Fibroblast of peridontal ligament (primary cell): ENCODE results near the gene SF3B1.
"Not testable (repeated sequence)": the region's sequence is repeated elsewhere in the genome, so short reads cannot be mapped to it uniquely, and the experiment has no call there.

Source experiments
- DNase-seq: peaks from one replicate; pipeline ENCODE4 v3.0.0-alpha.2; 2010; ENCODE audit errors: extremely low read depth

SF3B1 gene

GRCh38 chr2:197434541-197435513 is at the start of gene SF3B1:
Gene SF3B1, minus strand, starts transcription at chr2:197435028. Its CDS starts 29 bp downstream, at chr2:197434999.
- DNase-seq: peak; percentile 97

- not testable (repeated sequence) for DNase-seq
These were observed 49.4 kb upstream of the SF3B1 start for GRCh38 chr2:197484248-197484647.

- no peak for DNase-seq
These were observed 45.6 kb upstream of the SF3B1 start for GRCh38 chr2:197480165-197481036.

GRCh38 chr2:197477797-197478196 is 43.0 kb upstream of the SF3B1 start:
- no peak for DNase-seq

- no peak for DNase-seq
These were observed 37.3 kb upstream of the SF3B1 start for GRCh38 chr2:197472166-197472565.

- no peak for DNase-seq
These were observed 29.3 kb upstream of the SF3B1 start for GRCh38 chr2:197464175-197464574.

- peak; percentile 35 for DNase-seq
These were observed 26.2 kb upstream of the SF3B1 start for GRCh38 chr2:197461057-197461456.

- DNase-seq: no peak
These were observed 25.8 kb upstream of the SF3B1 start for GRCh38 chr2:197460649-197461048.

- DNase-seq: no peak
These were observed 20.6 kb upstream of the SF3B1 start for GRCh38 chr2:197455428-197455827.

- DNase-seq: no peak
These were observed 20.1 kb upstream of the SF3B1 start for GRCh38 chr2:197454923-197455322.

GRCh38 chr2:197453914-197454398 is 19.1 kb upstream of the SF3B1 start:
- DNase-seq: peak; percentile 94

GRCh38 chr2:197453123-197453913 is 18.5 kb upstream of the SF3B1 start, which contains the start of gene COQ10B:
Gene COQ10B, plus strand, starts transcription at chr2:197453552. Its CDS starts 9 bp downstream, at chr2:197453561.
- DNase-seq: peak; percentile 99

- DNase-seq: no peak
These were observed 17.9 kb upstream of the SF3B1 start for GRCh38 chr2:197452754-197453122.

- DNase-seq: not testable (repeated sequence)
These were observed 16.1 kb upstream of the SF3B1 start for GRCh38 chr2:197450935-197451358.

GRCh38 chr2:197450465-197450864 is 15.6 kb upstream of the SF3B1 start:
- no peak for DNase-seq

- DNase-seq: no peak
These were observed 12.0 kb upstream of the SF3B1 start for GRCh38 chr2:197446844-197447243.

GRCh38 chr2:197445746-197446145 is 10.9 kb upstream of the SF3B1 start:
- DNase-seq: no peak

- no peak for DNase-seq
These were observed 8.0 kb upstream of the SF3B1 start for GRCh38 chr2:197442857-197443256.

- no peak for DNase-seq
These were observed 2.6 kb upstream of the SF3B1 start for GRCh38 chr2:197437380-197437779.

GRCh38 chr2:197435598-197436420 is 981 bp upstream of the SF3B1 start:
- DNase-seq: no peak
